AG09319 (cell line): ENCODE measurements around the gene MSX1.
"Not testable (repeated sequence)": the region's sequence is repeated elsewhere in the genome, so short reads cannot be mapped to it uniquely, and the experiment has no call there.

Experiments used
- DNase-seq: peaks from one replicate; pipeline ENCODE4 v3.0.0-alpha.2; 2010; ENCODE audit warnings: low read depth; ENCODE audit errors: extremely low read depth
- TF ChIP-seq, protein P1 (sequence below): IDR thresholded peaks from 2 replicates; pipeline ENCODE4 v1.5.1; 2011; ENCODE audit warnings: low read depth, mild to moderate bottlenecking, inconsistent platforms, low read length, moderate library complexity

Gene MSX1

DNA sequence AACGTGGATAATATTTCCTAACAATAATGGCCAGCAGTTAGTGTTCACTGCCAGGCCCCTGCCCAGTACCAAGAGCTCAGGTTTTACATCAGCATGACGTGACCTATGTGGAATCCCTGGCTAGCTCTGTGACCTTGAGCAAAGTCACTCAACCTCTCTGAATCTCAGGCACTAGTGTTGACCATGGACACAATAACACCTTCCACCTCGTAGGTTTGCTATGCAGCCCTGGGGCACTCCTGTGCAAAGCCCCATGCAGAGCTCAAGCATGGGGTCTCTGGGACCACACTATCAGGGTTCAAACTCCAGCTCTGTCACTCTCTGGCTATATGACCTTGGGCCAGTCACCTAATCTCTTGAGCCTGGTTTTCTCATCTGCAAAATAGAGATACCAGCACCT lies 38.7 kb upstream of the MSX1 start:
- DNase-seq, result no peak
- TF ChIP-seq, protein P1, sequence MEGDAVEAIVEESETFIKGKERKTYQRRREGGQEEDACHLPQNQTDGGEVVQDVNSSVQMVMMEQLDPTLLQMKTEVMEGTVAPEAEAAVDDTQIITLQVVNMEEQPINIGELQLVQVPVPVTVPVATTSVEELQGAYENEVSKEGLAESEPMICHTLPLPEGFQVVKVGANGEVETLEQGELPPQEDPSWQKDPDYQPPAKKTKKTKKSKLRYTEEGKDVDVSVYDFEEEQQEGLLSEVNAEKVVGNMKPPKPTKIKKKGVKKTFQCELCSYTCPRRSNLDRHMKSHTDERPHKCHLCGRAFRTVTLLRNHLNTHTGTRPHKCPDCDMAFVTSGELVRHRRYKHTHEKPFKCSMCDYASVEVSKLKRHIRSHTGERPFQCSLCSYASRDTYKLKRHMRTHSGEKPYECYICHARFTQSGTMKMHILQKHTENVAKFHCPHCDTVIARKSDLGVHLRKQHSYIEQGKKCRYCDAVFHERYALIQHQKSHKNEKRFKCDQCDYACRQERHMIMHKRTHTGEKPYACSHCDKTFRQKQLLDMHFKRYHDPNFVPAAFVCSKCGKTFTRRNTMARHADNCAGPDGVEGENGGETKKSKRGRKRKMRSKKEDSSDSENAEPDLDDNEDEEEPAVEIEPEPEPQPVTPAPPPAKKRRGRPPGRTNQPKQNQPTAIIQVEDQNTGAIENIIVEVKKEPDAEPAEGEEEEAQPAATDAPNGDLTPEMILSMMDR, result no peak

DNA sequence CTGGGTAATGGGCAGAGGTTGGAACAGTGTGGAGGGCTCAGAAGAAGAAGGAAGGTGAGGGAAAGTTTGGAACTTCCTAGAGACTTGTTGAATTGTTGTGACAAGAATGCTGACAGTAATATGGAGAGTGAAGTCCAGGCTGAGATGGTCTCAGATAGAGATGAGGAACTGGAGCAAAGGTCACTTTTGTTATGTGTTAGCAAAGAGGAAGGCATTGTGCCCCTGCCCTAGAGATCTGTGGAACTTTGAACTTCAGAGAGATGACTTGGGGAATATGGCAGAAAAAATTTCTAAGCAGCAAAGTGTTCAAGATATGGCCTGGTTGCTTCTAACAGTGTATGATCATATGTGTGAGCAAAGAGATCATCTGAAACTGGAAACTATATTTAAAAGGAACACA lies 37.9 kb upstream of the MSX1 start:
- DNase-seq, result no peak
- TF ChIP-seq, protein P1, result no peak

DNA sequence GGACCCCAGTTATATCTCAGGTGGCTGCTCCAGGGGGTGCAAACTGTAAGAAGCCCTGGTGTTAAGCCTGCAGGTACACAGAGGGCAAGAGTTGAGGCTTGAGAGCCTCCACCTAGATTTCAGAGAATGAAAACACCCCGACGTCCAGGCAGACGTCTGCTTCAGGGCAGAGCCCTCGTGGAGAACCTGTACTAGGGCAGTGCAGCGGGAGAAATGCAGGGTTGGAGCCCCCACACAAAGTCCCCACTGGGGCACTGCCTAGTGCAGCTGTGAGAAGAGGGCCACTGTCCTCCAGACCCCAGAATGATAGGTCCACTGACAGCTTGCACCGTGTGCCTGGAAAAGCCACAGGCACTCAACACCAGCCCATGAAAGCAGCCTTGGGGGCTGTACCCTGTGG lies 37.2 kb upstream of the MSX1 start:
- not testable (repeated sequence) for DNase-seq

DNA sequence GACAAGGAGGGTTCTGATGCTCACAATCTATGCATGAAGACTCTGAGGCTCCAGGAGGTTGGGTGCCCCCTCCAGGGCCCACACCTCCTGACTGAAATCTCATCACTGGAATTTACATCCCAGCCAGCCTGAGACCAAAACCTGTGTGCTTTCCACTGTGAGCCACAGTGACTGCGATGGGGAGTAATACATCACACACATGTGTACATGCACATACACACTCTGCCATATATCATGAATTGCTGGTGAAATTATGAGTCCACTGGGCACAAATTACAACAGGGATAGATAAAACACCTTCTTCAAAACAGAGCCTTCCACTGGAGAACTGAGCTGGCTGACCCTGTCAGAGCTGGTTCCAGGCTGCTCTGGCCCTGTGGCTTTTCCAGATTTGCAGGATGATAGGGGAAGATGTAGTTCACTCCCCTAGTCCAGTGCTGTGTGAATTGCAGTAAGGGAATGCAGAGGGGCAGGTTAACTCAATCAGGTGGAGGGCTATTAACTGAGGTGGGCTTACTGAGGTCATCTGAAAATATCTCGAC lies 35.8 kb upstream of the MSX1 start:
- TF ChIP-seq, protein P1, result no peak
- no peak for DNase-seq

DNA sequence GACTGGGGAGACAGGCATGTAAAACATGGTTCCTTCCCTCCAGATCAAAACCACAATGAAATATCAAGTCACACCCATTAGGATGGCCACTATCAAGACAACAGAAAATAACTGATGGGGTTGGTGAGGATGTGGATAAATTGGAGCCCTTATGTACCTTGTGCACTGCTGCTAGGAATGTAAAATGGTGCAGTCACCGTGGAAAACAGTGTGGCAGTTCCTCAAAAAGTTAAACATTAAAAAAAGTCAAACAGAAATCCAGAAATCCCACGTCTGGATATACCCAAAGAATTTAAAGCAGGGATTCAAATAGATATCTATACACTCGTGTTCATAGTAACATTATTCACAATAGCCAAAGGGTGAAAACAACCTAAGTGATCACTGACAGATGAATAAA lies 35.2 kb upstream of the MSX1 start:
- no peak for DNase-seq

DNA sequence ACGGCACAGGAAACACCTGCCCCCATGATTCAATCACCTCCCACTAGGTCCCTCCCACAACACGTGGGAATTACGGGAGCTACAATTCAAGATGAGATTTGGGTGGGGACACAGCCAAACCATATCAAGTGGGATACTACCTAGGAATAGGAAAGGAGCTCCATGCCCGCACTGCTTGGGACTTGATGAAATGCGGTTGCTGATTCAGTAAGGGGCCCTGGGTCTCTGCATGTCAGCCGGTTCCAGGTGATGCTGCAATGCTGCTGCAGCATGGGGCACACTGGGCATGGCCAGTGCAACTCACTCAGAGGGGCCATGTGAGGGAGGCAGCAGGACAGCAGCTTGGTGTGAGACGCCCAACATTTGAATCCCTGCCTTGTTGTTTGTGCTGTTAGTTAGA lies 34.0 kb upstream of the MSX1 start:
- DNase-seq, result no peak
- TF ChIP-seq, protein P1, result no peak

More for the DNA sequence above, 35.2 kb upstream of the MSX1 start:
- TF ChIP-seq, protein P1, result no peak

DNA sequence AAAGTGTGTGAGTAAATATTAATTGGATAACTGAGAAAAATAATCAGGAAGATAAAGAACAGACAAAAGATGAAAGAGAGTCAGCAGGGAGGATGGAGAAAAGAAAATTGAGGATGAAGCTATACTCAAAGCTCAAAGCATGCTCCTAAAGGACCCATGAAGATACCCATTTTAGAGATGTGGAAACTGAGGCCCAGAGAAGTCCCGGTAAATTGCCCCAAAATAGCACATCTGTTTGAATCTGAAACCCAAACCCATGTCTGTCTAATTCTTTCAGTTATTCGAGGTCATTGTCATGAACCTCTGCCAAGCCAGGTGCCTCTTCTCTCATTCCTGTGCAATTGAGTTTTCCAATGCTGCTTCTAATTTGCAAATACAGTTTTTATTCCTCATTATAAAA lies 29.6 kb upstream of the MSX1 start:
- TF ChIP-seq, protein P1, result no peak
- no peak for DNase-seq

DNA sequence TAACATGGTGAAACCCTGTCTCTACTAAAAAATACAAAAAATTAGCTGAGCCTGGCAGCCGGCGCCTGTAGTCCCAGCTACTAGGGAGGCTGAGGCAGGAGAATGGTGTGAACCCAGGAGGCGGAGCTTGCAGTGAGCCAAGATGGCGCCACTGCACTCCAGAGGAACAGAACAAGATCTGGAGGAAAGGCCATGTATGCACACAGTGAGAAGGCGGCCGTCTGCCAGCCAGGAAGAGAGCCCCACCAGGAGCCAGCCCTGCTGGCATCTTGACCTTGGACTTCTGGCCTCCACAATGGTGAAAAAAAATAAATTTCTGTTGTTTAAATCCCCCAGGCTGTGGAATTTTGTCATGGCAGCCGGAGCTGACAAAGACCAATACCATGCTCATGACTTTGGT lies 28.2 kb upstream of the MSX1 start:
- TF ChIP-seq, protein P1, result no peak
- no peak for DNase-seq
